ENCODE results near the gene PLB1.

PLB1 gene

DNA sequence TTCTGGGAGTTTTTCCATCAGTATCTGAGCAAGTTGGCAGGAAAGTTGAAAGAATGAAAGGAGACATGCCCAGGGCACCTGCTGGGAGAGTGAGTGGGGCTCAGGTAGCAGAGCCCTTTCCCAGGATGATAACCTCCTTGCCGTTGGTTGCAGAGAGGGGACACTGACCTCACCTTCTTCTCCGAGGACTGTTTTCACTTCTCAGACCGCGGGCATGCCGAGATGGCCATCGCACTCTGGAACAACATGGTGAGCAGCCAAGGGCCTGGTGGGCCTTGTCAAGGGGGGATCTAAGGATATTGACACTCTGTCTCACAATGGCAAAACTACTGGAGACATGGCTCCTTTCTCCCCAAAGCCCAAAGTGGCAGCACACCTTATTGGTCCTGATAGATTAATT lies 136.9 kb downstream of the PLB1 start:
- no peak for DNase-seq

DNA sequence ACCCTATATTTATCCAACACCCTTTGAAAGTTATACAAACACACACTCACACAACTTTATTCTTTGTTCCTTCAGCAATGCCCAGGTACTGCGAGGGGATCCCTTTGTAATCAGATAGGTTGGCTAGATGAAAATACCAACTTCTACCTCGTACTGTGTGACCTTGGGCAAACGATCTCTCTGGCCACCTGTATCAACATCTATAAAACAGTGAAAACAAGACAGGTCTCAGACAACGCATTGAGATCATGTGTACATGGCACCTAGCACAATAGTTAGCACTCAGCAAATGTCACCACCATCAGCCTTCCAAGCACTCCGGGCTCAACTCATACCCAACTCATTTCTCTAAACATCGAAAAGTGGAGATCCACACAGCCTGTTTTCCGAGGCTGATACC lies 137.3 kb downstream of the PLB1 start:
- no peak for DNase-seq

DNA sequence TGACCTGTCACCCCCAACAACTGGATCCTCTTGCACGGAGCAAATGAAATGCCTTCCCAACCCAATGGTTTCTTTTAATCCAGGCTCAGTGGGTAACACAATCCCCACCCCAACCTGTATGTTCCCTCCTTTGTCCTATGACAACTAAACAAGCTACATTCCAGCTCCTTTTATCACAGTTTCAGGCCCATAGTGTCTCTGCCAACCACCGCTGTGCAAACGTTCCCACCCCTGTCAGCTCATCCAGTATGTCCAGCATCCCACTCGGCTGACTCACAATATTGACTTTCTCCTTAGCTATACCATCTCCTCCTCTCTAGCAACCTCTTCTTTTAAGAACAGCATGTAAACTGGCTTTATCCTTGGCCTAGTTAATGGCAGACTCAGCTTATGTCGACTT lies 137.9 kb downstream of the PLB1 start:
- no peak for DNase-seq

DNA sequence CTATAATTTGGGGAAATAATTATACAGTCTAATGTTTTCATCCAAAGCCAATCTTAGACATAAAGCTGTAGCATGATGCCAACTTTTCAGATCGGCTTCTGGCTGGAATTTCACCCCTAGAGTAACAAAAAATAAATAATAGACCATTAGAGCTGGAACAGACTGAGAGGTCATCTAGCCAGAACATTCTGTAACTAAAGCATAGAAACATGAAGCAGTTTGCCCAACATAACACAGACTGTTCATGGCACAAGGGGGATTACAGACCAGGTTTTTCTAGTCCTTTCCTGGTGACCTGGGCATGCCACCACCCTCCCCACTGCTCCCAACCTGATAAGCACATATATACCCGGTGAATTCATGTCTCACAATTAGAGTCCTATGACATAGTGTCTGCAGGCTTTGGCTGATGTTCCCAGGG lies 139.3 kb downstream of the PLB1 start:
- DNase-seq = no peak

DNA sequence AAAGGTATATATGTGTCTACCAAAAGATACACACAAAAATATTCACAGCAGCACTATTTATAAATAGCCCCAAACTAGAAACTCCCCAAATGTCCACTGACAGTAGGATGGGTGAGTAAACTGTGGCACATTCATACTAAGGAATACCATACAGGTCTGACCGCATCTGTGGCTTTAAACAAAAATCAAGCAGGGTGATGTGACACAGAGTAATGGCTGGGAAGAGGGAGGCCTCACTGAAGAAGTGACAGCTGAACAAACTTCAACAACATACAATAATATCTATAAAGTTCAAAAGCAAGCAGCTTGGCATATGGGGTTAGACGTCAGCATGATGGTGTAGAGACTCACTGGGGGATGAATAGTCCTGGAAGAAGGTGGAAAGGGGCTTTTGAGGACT lies 140.6 kb downstream of the PLB1 start:
- DNase-seq = no peak

DNA sequence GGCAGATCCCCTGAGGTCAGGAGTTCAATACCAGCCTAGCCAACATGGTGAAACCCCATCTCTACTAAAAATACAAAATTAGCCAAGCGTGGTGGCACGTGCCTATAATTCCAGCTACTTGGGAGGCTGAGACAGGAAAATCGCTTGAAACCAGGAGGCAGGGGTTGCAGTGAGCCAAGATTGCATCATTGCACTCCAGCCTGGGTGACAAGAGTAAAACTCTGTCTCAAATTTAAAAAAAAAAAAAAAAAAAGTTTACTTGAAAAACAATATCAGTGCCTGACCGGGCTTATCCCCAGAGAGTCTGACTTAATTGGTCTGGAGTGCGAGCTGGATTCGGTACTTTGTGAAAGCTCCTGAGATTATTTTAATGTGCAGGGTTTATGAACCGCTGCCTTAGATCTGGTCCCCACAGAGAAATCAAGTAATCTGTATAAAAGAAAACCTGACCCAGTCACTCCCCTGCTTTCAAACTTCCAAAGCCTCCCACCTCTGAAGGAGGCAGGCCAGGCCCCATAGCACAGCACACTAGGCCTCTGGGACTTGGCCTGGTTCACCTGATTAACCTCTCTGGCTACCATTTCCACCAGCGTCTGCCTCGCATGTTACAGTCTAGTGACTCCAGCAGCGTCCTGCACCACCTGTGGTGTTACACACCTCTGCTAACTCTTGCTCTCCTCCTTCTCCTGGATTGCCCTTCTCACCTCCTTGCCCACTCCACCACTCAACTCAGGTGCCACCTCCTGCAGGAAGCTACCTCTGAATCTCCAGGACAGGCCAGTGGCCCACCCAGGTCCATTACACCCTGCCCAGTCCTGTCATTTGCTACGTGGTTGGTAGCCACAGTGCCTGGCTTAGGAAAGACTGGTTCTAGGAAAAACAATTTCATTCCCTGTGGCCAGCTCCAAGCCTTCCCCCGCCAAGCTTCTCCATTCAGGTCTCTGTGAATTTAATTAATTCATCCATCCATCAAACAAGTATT lies 141.5 kb downstream of the PLB1 start:
- no peak for DNase-seq

DNA sequence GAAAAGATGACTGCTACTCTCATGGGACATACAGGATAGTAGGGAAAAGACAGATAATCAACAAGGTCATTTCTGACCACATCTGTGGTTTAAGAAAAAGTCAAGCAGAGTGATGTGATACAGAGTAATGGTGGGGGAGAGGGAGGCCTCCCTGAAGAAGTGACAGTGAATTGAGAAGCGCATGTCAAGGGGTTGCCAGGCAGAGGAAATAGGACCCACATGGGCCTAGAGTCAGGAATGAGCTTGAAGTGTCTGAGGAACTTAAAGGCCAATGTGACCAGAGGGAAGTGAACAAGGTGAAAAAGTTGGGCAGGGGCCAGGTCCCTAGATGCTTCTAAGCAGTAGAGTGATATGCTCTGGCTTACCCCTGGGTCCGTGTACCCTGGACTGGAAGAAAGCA lies 142.2 kb downstream of the PLB1 start:
- no peak for DNase-seq

DNA sequence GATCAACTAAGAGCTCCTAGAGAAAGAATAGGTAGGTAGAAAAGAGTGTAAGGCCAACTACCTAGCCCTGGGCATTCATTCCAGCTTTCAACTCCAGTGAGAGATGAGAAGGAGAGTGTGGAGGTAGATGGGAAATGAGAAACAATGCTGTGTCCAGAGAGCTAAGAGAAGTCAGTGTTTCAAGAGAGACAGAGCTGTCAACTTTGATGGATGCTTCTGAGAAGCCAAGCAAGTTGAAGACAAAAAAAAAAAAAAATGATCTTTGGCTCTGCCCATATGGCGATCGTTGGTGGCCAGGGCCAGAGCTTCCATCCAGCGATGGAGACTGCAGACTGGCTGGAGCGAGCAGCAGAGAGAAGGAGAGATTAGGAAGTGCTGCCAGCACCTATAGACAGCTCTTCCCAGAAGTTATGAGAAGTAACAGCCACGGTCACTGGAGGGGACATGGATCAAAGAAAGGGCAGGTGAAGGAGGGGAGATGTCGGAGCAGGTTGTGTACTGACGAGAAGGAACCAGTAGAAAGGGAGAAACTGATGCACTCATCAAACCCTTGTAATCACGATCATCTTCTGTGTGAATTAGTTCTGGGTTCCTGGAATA lies 143.3 kb downstream of the PLB1 start:
- DNase-seq = no peak

DNA sequence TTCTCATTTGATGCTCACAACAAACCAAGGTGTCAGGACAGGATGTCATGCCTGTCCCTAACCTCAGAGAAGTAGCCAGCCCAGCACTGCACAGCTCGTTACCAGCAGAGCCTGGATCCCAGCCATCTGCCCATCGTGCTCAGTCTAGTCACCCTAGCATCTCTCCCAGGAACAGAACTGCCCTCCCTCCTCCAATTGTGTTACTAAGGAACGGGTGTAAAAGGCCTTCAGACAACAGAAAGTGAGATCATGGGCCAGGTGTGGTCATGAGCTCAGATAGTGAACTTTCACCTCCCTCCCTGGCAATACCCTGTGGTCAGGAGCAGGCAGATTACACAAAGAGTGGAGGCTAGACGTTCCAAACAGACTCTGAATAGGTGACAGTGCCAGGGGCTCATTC lies 144.0 kb downstream of the PLB1 start:
- no peak for DNase-seq

DNA sequence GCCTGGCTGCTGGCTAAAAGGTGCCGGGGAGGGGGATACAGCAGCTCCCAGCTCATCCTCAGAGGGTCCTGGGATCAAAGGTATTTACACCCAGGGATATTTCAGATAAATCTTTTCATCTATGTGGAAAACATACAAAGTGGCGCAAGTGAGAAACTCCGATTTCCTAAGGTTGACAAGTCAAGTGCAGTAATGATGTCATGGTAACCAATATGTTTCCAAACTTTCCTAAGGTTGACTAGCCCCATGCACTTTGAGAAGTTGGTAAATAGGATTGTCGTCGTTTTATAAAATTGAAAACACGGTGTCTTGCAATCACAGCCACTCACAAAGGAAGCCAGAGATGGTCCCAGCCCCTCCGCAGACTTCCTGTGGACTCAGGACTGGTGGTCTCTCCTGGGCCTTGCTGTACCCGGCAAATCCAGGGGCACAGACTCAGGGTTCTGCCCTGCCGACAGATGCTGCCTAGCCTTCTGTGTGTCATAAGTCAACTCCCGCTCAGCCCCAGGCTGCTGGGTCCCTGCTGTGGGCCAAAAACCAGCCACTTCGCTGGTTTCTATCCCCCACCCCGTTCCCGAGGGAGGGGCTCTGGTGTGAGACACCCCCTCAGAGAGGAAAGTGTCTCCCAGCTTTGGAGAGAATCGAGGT lies 144.5 kb downstream of the PLB1 start:
- DNase-seq = no peak

DNA sequence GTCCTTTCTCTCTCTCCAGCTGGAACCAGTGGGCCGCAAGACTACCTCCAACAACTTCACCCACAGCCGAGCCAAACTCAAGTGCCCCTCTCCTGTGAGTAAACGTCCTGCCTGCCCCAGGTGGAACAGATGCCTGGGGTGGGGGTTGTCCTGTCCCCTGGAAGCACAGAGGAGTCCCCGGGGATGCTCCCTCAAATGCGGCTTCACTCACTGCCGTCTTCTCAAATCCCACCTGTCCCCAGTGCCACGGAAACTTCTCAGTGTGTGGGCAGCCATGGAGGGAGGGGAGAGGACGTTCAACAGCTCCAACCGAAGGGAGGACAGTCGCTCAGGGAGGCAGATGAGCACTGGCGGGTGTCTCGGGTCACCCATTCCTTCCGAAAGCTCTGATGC lies 145.0 kb downstream of the PLB1 start:
- DNase-seq = no peak

DNA sequence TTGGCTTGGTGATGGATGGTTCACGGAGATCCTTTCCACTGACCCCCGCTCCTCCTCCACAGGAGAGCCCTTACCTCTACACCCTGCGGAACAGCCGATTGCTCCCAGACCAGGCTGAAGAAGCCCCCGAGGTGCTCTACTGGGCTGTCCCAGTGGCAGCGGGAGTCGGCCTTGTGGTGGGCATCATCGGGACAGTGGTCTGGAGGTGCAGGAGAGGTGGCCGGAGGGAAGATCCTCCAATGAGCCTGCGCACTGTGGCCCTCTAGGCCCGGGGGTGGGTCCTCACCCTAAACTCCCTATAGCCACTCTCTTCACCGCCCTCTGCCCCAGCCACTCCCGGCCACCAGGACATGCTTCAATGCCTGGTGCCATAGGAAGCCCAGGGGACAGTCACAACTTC lies 146.9 kb downstream of the PLB1 start:
- no peak for DNase-seq

DNA sequence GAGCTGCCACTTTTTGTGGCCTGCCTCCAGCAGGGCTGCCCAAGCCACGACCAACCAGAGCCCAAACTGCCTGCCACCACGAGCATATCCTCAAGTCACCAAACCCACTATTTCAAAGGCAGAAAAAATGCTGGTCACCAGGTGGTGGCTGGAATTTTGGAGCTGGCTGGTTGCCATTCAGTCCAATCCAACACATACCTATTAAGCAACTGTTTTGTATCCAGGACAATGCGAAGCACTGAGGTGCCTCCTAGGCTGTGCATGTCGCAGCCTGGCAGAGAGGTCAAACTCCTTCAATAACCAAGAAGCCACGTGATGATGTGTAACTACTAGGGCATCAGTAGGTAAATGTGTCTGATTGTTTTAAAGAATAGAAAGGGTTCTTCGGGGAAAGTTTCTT lies 147.5 kb downstream of the PLB1 start:
- DNase-seq = no peak

DNA sequence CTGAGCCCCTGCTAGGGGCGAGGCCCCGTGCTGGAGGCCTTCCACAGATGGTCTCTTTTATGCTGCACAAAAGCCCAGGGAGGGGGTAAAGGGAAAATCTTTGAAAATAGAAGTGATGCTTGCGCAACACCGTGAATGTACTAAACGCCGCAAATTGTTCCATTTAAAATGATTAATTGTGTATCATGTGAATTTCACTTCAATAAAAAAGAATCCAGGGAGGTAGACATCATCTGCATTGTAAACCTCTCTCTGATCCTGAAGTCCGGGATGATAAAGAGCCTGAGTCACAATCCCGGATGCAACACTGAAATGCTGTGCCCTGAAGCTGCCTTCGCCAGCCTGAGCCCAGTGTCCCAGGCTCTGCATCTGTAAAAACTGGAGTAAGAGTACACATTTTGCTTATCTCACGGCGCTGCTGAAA lies 148.1 kb downstream of the PLB1 start:
- DNase-seq = no peak

DNA sequence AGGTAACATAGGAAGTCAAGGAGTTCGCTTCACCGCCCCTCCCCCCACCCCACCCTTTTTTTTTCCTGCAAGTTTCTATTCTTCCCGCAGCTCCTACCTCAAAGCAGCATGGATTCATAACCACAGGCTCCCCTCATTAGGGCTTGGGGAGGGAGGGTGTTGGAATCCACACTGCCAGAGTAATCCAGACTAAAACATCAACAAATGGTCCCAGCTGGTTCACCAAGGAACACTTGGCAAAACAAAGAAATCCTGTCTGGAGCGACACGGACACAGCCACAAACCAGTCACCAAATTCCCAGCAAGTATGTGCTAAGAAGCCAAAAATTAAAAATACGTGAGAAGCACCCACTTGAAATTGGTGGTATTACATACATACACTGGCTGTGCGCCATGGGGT lies 148.9 kb downstream of the PLB1 start:
- DNase-seq = no peak

DNA sequence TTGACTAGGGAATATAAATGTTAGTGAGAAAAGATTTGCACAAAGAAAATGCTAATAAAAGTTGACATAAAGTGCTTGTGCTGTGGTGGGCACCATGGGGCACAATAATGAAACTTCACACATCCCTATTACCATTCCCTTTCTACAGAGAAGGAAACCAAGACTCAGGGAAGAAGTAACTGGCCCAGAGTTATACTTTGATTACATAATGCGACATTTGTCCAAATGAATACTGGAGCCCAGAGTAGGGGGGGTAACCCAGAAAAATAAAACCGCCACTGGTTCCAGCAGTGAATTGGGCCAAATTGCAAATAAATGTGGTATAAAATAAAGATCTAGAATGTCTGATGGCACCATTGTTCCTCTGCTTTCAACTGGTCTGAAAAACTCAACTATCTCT lies 149.7 kb downstream of the PLB1 start:
- no peak for DNase-seq

DNA sequence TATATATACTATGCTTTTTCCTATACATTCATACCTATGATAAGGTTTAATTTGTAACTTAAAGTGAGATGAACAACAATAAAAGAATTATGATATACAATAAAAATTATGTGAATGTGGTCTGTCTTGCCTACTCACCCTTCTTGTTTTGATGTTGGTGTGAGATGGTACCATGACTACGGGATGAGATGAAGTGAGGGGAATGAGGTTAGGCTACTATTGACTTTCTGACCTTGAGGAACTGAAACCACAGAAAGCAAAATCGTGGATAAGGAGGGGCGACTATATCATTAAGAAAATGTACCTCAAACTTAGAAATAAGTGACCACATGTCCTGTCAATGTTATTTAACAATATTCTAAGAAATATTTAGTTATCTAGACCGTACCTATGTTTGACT lies 151.8 kb downstream of the PLB1 start:
- DNase-seq = no peak

DNA sequence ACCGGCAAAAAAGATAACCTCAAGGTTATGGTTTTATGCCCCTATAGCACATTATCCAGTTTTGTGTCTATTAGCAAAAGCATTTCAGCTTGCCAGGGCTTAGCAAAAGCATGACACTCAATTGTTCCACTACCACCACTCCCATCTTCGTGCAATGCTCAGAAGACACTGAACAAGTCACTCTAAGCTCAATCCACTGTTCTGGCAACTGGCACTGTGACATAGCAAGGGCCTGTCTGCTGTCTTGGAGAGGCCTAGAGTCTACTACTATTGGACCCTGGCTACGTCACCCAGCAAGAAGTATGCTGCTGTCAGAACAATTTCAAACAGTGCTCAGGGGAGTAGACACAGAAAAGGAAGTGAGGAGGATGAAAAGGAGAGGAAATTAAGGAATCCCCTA lies 152.3 kb downstream of the PLB1 start:
- no peak for DNase-seq

DNA sequence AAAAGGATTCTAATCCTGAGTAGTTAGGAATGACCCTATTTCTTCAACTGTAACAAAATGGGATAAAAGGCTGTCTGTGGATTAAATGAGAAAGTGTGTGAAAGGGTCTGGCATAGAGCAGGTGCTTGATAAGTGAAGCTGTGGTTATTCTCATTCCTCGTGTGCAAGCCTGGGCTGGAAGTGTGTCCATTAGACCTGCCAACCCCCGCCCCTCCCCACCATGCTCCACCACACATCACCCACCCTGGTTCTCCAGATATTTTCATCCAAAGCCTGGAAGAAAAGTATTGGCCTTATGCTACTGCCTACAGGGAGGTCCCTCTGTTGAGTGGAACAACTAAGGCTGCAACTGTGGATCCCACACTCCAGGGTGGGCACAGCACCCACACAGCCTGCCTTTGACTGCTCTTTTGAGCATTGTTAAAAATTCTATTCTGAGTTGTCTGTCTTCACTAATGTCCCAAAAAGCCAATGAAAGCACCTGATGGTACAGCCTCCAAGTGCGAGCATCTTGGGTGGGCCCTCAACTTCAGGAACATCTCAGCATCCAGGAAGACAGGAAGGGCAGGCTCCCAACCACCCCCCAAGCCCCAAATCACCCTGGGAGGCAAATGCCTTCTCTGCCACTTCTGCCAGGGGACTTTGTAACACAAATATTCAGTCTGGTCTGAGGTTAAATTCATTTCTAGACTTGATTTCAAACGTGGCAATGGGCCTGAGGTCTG lies 153.0 kb downstream of the PLB1 start:
- DNase-seq = no peak

DNA sequence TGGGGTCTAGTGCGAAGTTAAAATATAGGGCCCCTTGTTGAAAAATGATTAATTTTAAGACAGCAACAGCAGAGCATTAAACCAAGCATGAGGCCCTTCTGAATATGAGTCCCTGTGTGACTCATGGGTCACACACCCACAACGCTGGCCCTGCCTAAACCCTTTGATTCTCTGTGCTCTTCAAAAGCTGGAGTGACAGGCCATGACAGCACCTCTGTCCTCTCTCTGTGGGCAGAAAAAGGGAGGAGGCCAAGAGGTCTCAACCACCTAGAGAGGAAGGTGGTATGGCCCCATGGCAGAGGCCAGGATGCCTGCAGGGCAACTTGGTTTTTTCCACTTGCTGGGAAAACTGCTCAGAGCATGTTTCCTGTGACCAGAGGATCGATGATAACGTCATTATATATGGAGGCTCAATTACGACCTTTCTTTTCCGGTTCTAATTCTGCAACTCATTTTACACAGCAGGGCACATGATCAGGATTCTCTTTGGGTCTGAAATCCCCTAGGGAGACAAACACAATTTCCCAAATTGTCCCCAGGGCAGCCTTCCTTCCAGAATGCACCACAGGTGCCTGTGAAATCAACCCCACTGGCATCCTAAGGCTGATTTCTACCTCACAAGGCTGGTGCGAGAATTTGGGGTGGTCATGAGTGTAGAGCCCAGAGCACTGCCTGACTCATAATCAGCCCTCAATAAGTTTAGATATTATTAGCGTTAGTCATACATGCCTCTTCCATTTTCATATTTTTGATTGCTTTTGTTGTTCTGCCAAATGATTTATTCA lies 153.8 kb downstream of the PLB1 start:
- DNase-seq = no peak

DNA sequence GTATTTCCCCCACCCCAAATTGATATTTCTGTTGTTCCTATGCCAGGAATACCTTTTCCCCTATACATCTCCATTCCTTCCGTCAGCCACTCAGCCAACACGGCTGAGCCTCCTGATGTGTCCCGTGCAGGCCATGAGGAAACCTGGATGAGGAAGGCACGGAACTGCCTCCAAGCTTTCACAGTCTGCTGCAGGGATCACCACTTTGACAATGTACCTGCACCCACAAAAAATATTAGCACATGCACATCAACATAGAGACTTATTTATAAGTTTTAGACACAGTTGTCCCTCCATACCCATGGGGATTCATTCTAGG lies 154.4 kb downstream of the PLB1 start:
- DNase-seq = no peak

DNA sequence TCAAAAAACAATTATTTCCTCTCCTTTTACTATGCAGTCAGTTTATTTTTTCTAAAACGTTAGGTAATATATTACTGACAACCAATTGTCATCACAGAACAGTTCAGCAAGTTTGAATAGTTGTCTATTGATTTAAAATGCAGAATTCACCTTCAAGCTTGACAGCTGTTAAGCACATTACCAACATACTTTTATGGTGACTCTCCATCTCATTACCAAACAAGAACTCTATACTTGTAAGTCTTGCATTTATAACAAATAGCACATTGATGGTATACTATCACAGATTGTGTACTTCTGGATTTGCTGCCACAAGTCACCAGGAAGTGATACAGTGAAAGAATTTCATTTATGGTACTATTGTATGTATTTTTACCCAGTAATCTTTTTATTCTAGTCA lies 156.4 kb downstream of the PLB1 start:
- no peak for DNase-seq
